Measurements from ENCODE around the gene GOSR2. TPM values are rescaled to one million over a fixed set of nuclear protein-coding genes. Genes with fewer than 3 reads are reported as not detected.

GOSR2 gene
- total RNA-seq, 2 donors from 2014 or later, result 44.4 to 60.4 TPM

- ATAC-seq, result no peak
- DNase-seq, result no peak
- intact Hi-C loops (cut with DNase I), result no loop called here
These were observed 32.9 kb upstream of the GOSR2 start for GRCh38 chr17:46889992-46890564.

GRCh38 chr17:46890638-46891037, 32.3 kb upstream of the GOSR2 start:
- intact Hi-C loops (cut with DNase I), result no loop called here
- DNase-seq (no peak), ATAC-seq (no peak)

GRCh38 chr17:46892192-46892703, 30.7 kb upstream of the GOSR2 start:
- intact Hi-C loops (cut with DNase I), result no loop called here
- no peak for ATAC-seq
- no peak for DNase-seq

- intact Hi-C loops (cut with DNase I), result no loop called here
- no peak for ATAC-seq
- no peak for DNase-seq
These were observed 28.9 kb upstream of the GOSR2 start for GRCh38 chr17:46894024-46894423.

- DNase-seq (peak; percentile 37), ATAC-seq (peak; percentile 38 to 56)
- intact Hi-C loops (cut with DNase I), result no loop called here
These were observed 28.3 kb upstream of the GOSR2 start for GRCh38 chr17:46894476-46895151.

GRCh38 chr17:46895171-46895570, 27.8 kb upstream of the GOSR2 start:
- ATAC-seq (peak in 1 of 2 donors; percentile 34), DNase-seq (no peak)
- intact Hi-C loops (cut with DNase I), result no loop called here

- intact Hi-C loops (cut with DNase I), result no loop called here
These were observed 26.0 kb upstream of the GOSR2 start for GRCh38 chr17:46896991-46897390.

GRCh38 chr17:46898364-46898763, 24.6 kb upstream of the GOSR2 start:
- ATAC-seq, result no peak
- no peak for DNase-seq

More at GRCh38 chr17:46896991-46897390, 26.0 kb upstream of the GOSR2 start:
- ATAC-seq, result no peak
- no peak for DNase-seq

GRCh38 chr17:46898860-46899259, 24.1 kb upstream of the GOSR2 start:
- no peak for ATAC-seq
- no peak for DNase-seq
- intact Hi-C loops (cut with DNase I), result no loop called here

More at GRCh38 chr17:46898364-46898763, 24.6 kb upstream of the GOSR2 start:
- intact Hi-C loops (cut with DNase I), result no loop called here

- DNase-seq (no peak), ATAC-seq (no peak)
- intact Hi-C loops (cut with DNase I), result no loop called here
These were observed 21.7 kb upstream of the GOSR2 start for GRCh38 chr17:46901291-46901690.

- DNase-seq (no peak), ATAC-seq (no peak)
- intact Hi-C loops (cut with DNase I), result no loop called here
These were observed 18.9 kb upstream of the GOSR2 start for GRCh38 chr17:46903762-46904672.

- no peak for DNase-seq
- intact Hi-C loops (cut with DNase I), result no loop called here
These were observed 14.8 kb upstream of the GOSR2 start for GRCh38 chr17:46908068-46908737.

GRCh38 chr17:46910179-46910927, 12.6 kb upstream of the GOSR2 start:
- no peak for DNase-seq
- ATAC-seq, result no peak
- intact Hi-C loops (cut with DNase I), result no loop called here

More at GRCh38 chr17:46908068-46908737, 14.8 kb upstream of the GOSR2 start:
- no peak for ATAC-seq

GRCh38 chr17:46911311-46911710, 11.6 kb upstream of the GOSR2 start:
- peak in 1 of 2 donors; percentile 43 for ATAC-seq
- no peak for DNase-seq
- intact Hi-C loops (cut with DNase I), result no loop called here

- intact Hi-C loops (cut with DNase I), result no loop called here
- DNase-seq, result no peak
- no peak for ATAC-seq
These were observed 7.4 kb upstream of the GOSR2 start for GRCh38 chr17:46915596-46915995.

GRCh38 chr17:46916211-46916610, 6.7 kb upstream of the GOSR2 start:
- intact Hi-C loops (cut with DNase I), result no loop called here
- no peak for DNase-seq
- ATAC-seq, result no peak

- no peak for ATAC-seq
- intact Hi-C loops (cut with DNase I), result no loop called here
- DNase-seq, result no peak
These were observed 6.3 kb upstream of the GOSR2 start for GRCh38 chr17:46916623-46917022.

GRCh38 chr17:46917041-46917440, 5.9 kb upstream of the GOSR2 start:
- intact Hi-C loops (cut with DNase I), result no loop called here
- ATAC-seq (no peak), DNase-seq (no peak)

GRCh38 chr17:46917516-46917915, 5.4 kb upstream of the GOSR2 start:
- ATAC-seq (no peak), DNase-seq (no peak)
- intact Hi-C loops (cut with DNase I), result no loop called here

All from left cardiac atrium (tissue), 4 donors.